Osteocyte (in vitro differentiated cells): ENCODE results near the gene DENND4A. TPM values are rescaled to one million over a fixed set of nuclear protein-coding genes. Genes with fewer than 3 reads are reported as not detected.
"Not testable (repeated sequence)": the region's sequence is repeated elsewhere in the genome, so short reads cannot be mapped to it uniquely, and the experiment has no call there.

ENCODE experiments used
- DNase-seq: peaks from one replicate; pipeline ENCODE4 v3.0.0; 2021; ENCODE audit warnings: mixed read lengths; ENCODE audit not compliant: unreplicated experiment; ENCODE audit errors: extremely low spot score
- H3K27ac Mint-ChIP-seq: one replicate; pipeline ENCODE4 v1.8.0; 2021; ENCODE audit warnings: mild to moderate bottlenecking, mixed read lengths; ENCODE audit not compliant: unreplicated experiment
- H3K27me3 Mint-ChIP-seq: one replicate; pipeline ENCODE4 v1.8.0; 2021; ENCODE audit warnings: mixed read lengths; ENCODE audit not compliant: unreplicated experiment
- H3K36me3 Mint-ChIP-seq: one replicate; pipeline ENCODE4 v1.8.0; 2021; ENCODE audit warnings: mixed read lengths; ENCODE audit not compliant: unreplicated experiment
- H3K4me1 Mint-ChIP-seq: one replicate; pipeline ENCODE4 v1.8.0; 2021; ENCODE audit warnings: mixed read lengths; ENCODE audit not compliant: unreplicated experiment
- H3K4me3 Mint-ChIP-seq: one replicate; pipeline ENCODE4 v1.8.0; 2021; ENCODE audit warnings: mild to moderate bottlenecking, moderate library complexity, mixed read lengths; ENCODE audit not compliant: unreplicated experiment
- H3K9me3 Mint-ChIP-seq: one replicate; pipeline ENCODE4 v1.8.0; 2021; ENCODE audit warnings: mixed read lengths; ENCODE audit not compliant: unreplicated experiment
- total RNA-seq: library from RNA; stranded (reverse); gene quantifications from 2 replicates; pipeline ENCODE4 v1.2.1, GENCODE V29; 2021
- TF ChIP-seq, protein P1 (sequence below): fragments of 200-600 bp; sonication (generic); IDR thresholded peaks from 2 replicates; pipeline ENCODE4 v1.5.0; 2021; ENCODE audit warnings: antibody characterized with exemption, mild to moderate bottlenecking, moderate library complexity

The DENND4A gene
- total RNA-seq, 1 donor from 2014 or later: 24.5 TPM

DNA sequence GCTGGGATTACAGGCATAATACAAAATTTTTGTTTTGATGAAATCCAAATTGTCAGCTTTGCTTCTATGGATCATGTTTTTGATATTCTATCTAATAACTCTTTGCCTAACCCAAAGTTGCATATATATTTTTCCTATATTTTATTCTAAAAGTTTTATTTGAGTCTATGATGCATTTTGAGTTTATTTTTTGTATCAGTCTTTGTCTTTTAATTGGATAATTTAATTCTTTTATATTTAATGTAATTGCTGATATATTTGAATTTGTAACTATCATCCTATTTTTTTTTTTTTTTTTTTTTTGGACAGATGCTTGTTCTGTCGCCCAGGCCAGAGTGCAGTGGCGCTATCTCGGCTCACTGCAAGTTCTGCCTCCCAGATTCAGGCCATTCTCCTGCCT, 19.7 kb upstream of the DENND4A start:
- Mint-ChIP-seq H3K9me3 (peaks cover 4% of the 10 kb centered on the region), H3K36me3 (peaks cover 3% of the 10 kb centered on the region), H3K4me3 (no peak overlapping the region), H3K4me1 (no peaks in the 10 kb centered on the region), H3K27me3 (no peaks in the 10 kb centered on the region), H3K27ac (no peak overlapping the region)
- TF ChIP-seq, protein P1, sequence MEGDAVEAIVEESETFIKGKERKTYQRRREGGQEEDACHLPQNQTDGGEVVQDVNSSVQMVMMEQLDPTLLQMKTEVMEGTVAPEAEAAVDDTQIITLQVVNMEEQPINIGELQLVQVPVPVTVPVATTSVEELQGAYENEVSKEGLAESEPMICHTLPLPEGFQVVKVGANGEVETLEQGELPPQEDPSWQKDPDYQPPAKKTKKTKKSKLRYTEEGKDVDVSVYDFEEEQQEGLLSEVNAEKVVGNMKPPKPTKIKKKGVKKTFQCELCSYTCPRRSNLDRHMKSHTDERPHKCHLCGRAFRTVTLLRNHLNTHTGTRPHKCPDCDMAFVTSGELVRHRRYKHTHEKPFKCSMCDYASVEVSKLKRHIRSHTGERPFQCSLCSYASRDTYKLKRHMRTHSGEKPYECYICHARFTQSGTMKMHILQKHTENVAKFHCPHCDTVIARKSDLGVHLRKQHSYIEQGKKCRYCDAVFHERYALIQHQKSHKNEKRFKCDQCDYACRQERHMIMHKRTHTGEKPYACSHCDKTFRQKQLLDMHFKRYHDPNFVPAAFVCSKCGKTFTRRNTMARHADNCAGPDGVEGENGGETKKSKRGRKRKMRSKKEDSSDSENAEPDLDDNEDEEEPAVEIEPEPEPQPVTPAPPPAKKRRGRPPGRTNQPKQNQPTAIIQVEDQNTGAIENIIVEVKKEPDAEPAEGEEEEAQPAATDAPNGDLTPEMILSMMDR: no peak
- no peak for DNase-seq

DNA sequence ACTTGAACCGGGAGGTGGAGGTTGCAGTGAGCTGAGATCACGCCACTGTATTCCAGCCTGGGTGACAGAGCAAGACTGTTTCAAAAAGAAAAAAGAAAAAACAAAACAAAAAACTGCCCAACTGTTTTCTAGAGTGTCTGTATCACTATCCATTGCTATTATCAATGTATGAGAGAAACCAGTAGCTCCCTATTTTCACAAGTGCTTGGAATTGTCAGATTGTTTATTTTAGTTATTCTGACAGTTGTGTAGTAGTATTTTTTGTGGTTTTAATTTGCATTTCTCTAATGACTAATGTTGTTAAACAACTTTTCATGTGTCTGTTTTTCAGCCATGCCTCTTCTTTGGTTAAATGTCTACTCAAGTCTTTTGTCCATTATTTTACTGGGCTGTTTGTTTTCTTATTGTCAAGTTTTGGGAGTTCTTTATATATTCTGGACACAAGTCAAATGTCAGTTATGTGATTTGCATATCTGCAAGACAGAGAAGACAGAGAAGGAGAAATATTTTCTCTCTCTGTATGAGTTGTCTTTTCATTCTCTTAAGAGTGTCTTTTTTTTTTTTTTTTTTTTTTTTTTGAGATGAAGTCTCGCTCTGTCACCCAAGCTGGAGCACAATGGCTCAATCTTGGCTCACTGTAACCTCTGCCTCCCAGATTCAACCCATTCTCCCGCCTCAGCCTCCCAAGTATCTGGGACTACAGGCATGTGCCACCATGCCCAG, 19.1 kb upstream of the DENND4A start:
- H3K4me3 Mint-ChIP-seq, H3K9me3 Mint-ChIP-seq, H3K4me1 Mint-ChIP-seq, H3K27ac Mint-ChIP-seq, DNase-seq, H3K27me3 Mint-ChIP-seq, H3K36me3 Mint-ChIP-seq: not testable (repeated sequence)

DNA sequence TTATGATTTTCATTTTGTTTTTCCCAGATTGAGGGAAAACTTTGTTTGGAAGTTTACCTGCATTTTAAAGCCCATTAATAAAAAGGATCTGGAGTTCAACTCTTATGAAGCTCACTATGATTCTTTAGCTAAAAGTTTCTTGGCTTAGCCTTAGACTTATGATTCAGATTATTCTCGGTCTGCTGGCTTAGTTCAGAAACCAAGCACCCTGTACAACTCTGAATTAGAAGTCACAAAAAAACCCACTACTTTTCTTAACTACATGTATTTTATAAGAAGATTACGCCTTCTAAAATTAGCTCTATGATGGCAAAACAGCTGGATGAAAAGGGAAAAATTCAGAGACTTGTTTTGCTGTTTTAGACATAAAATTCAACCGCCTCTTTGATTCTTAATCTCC, 14.3 kb upstream of the DENND4A start:
- peaks cover 6% of the 10 kb centered on the region for H3K4me1 Mint-ChIP-seq
- H3K27me3 Mint-ChIP-seq: no peaks in the 10 kb centered on the region
- TF ChIP-seq, protein P1: no peak
- H3K4me3 Mint-ChIP-seq: no peak overlapping the region
- DNase-seq: no peak
- H3K9me3 Mint-ChIP-seq: no peaks in the 10 kb centered on the region
- H3K27ac Mint-ChIP-seq: no peak overlapping the region
- no peaks in the 10 kb centered on the region for H3K36me3 Mint-ChIP-seq

DNA sequence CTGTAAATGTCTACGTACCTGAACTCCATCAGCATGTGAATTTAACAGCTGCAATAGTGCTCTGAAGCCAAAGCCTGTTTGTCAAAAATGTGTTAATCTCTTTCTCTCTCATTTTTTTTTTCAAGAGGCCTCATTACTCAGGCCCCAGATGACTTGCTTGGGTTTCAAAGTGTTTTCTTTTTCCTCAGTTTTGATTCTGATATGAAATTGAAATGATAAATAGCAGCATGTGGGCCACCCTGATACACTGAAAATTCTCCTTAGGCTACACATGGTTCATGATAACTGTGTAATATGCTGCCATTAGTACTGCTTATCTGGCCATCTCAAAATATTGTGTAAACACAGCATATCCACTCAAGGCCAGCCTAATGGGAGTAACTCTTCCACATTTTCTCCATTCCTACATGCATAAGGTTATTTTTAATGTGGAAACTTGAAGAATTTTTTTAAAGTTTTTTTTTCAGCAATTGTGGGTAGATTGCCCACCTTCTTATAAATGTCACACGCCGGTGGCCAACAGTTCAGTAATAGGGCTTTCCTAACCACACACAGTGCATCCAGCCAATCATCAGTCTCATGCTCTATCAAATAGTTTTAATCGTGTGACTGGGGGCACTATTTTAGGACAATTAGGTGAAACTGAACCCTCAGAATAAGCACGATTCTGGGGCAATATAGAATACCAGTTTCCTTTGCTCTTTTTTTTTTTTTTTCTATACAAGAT, 13.1 kb upstream of the DENND4A start:
- no peak overlapping the region for H3K4me3 Mint-ChIP-seq
- TF ChIP-seq, protein P1: no peak
- no peaks in the 10 kb centered on the region for H3K9me3 Mint-ChIP-seq
- peaks cover 15% of the 10 kb centered on the region for H3K4me1 Mint-ChIP-seq
- H3K27me3 Mint-ChIP-seq: no peaks in the 10 kb centered on the region
- DNase-seq: no peak
- H3K27ac Mint-ChIP-seq: no peak overlapping the region
- no peaks in the 10 kb centered on the region for H3K36me3 Mint-ChIP-seq

DNA sequence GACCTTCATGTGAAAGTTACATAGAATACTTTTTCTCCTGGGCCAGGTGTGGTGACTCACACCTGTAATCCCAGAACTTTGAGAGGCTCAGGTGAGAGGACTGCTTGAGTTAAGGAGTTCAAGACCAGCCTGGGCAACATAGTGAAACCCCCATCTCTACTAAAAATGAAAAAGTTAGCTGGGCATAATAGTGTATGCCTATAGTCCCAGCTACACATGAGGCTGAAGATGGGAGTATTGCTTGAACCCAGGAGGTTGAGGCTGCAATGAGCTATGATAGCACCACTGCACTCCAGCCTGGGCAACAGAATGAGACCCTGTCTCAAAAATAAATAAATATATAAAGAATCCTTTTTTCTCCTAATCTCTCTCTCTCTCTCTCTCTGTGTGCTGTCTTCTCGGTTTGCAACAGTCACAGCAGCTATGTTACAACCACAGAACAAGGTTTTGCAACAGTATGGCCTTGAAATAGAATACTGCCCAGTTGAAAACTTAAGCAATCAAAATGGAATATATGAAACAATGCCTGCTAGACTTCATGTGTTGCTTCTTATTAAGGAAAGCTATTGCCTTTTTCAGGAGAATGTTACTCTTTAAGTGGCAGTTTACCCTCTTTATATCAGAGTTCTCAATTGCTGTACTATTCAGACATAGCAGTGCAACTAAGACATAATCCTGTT, 12.3 kb upstream of the DENND4A start:
- Mint-ChIP-seq H3K27ac (no peak overlapping the region), H3K27me3 (no peaks in the 10 kb centered on the region), H3K4me3 (no peak overlapping the region), H3K4me1 (peaks cover 15% of the 10 kb centered on the region), H3K36me3 (no peaks in the 10 kb centered on the region), H3K9me3 (no peaks in the 10 kb centered on the region)
- TF ChIP-seq, protein P1: no peak
- no peak for DNase-seq
